Type B pancreatic cell (in vitro differentiated cells): ENCODE measurements around the gene STX8. TPM values are rescaled to one million over a fixed set of nuclear protein-coding genes. Genes with fewer than 3 reads are reported as not detected.

Experiments
- DNase-seq: peaks from one replicate; pipeline ENCODE4 v3.0.0; 2021; ENCODE audit warnings: mixed read lengths; ENCODE audit not compliant: unreplicated experiment; ENCODE audit errors: extremely low spot score
- H3K27ac Mint-ChIP-seq: 2 replicates; pipeline ENCODE4 v1.8.0; 2021; ENCODE audit warnings: mild to moderate bottlenecking, mixed read lengths
- H3K27me3 Mint-ChIP-seq: 2 replicates; pipeline ENCODE4 v1.8.0; 2021; ENCODE audit warnings: mixed read lengths
- H3K36me3 Mint-ChIP-seq: 2 replicates; pipeline ENCODE4 v1.8.0; 2021; ENCODE audit warnings: mixed read lengths
- H3K4me1 Mint-ChIP-seq: one replicate; pipeline ENCODE4 v1.8.0; 2021; ENCODE audit warnings: mixed read lengths; ENCODE audit not compliant: unreplicated experiment
- H3K4me3 Mint-ChIP-seq: 2 replicates; pipeline ENCODE4 v1.8.0; 2021; ENCODE audit warnings: mild to moderate bottlenecking, mixed read lengths
- H3K9me3 Mint-ChIP-seq: 2 replicates; pipeline ENCODE4 v1.8.0; 2021; ENCODE audit warnings: mixed read lengths
- CTCF ChIP-seq: fragments of 200-600 bp; sonication (generic); conservative IDR thresholded peaks from 2 replicates; pipeline ENCODE4 v1.5.0; 2021; ENCODE audit warnings: antibody characterized with exemption, mild to moderate bottlenecking
- total RNA-seq: library from RNA; stranded (reverse); gene quantifications from 2 replicates; pipeline ENCODE4 v1.2.1, GENCODE V29; 2021; ENCODE audit warnings: low replicate concordance

STX8 gene
- total RNA-seq, 1 donor from 2014 or later: 59.3 TPM

GRCh38 chr17:9254841-9255240 is 320.8 kb downstream of the STX8 start:
- no peak overlapping the region for H3K27ac Mint-ChIP-seq
- peaks cover 26% of the 10 kb centered on the region for H3K4me1 Mint-ChIP-seq
- TF ChIP-seq CTCF: no peak
- no peak for DNase-seq
- no peaks in the 10 kb centered on the region for H3K9me3 Mint-ChIP-seq
- H3K4me3 Mint-ChIP-seq: peak overlapping the region; percentile 1
- no peaks in the 10 kb centered on the region for H3K27me3 Mint-ChIP-seq
- peaks cover 3% of the 10 kb centered on the region for H3K36me3 Mint-ChIP-seq

GRCh38 chr17:9253308-9253707 is 322.3 kb downstream of the STX8 start:
- DNase-seq: no peak
- TF ChIP-seq CTCF: no peak
- Mint-ChIP-seq H3K9me3 (no peaks in the 10 kb centered on the region), H3K27me3 (no peaks in the 10 kb centered on the region), H3K4me3 (peak overlapping the region; percentile 28), H3K36me3 (peaks cover 3% of the 10 kb centered on the region), H3K4me1 (peaks cover 18% of the 10 kb centered on the region), H3K27ac (no peak overlapping the region)

GRCh38 chr17:9251273-9251672 is 324.3 kb downstream of the STX8 start:
- no peak for DNase-seq
- no peak for TF ChIP-seq CTCF
- Mint-ChIP-seq H3K9me3 (no peaks in the 10 kb centered on the region), H3K4me3 (no peak overlapping the region), H3K4me1 (peaks cover 6% of the 10 kb centered on the region), H3K27me3 (no peaks in the 10 kb centered on the region), H3K36me3 (peaks cover 3% of the 10 kb centered on the region), H3K27ac (no peak overlapping the region)

- H3K27ac Mint-ChIP-seq: no peak overlapping the region
- peaks cover 3% of the 10 kb centered on the region for H3K36me3 Mint-ChIP-seq
- peaks cover 11% of the 10 kb centered on the region for H3K4me1 Mint-ChIP-seq
- TF ChIP-seq CTCF: no peak
- H3K9me3 Mint-ChIP-seq: no peaks in the 10 kb centered on the region
- no peak for DNase-seq
- no peak overlapping the region for H3K4me3 Mint-ChIP-seq
- H3K27me3 Mint-ChIP-seq: no peaks in the 10 kb centered on the region
Observed at GRCh38 chr17:9249245-9249953, 326.2 kb downstream of the STX8 start.

GRCh38 chr17:9247401-9247938 is 328.1 kb downstream of the STX8 start:
- Mint-ChIP-seq H3K4me3 (no peak overlapping the region), H3K36me3 (no peaks in the 10 kb centered on the region), H3K27me3 (no peaks in the 10 kb centered on the region), H3K4me1 (peaks cover 16% of the 10 kb centered on the region), H3K27ac (no peak overlapping the region), H3K9me3 (no peaks in the 10 kb centered on the region)
- no peak for DNase-seq
- no peak for TF ChIP-seq CTCF
